Measurements from ENCODE around the gene HIKESHI.
"Not testable (repeated sequence)": the region's sequence is repeated elsewhere in the genome, so short reads cannot be mapped to it uniquely, and the experiment has no call there.

HIKESHI gene

DNA sequence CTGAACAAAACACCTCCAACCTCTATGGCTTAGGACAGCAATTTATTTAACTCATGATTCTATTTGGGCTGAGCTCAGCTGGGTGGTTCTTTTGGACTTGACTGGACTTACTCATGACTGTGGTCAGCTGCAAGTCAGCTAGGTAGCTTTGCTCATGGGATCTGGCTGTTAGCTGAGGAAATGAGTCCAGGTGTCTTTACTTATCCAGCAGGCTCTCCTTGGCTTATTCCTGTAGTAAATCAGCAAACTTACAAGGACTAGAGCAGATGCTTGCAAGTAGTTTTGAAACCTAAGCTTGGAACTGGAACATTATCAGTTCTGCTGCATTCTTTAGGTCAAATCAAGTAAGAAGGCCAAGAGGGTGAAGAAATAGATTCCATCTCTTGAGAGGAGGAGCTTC is 8.0 kb upstream of the HIKESHI start:
- no peak for DNase-seq

DNA sequence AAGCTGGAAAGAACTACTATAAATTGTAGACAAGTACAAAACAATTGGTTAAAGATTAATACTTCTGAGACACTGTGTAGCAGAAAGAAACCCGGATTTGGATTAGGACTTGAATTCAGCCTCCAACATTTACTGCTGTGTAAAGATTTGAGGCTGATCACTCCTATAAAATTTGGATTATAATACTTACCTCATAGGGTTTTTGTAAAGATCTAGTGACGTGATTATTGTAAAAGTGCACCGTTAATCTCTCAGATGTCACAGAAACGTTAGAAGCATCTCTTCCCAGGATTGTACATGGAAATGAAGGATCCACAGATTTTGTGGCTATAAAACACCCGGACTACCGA is 323 bp upstream of the HIKESHI start:
- no peak for DNase-seq

GRCh38 chr11:86303257-86303656 is 1.2 kb downstream of the HIKESHI start:
- no peak for DNase-seq

GRCh38 chr11:86308710-86309109 is 6.7 kb downstream of the HIKESHI start:
- not testable (repeated sequence) for DNase-seq

- no peak for DNase-seq
These were observed 11.8 kb downstream of the HIKESHI start for GRCh38 chr11:86313793-86314192.

GRCh38 chr11:86314636-86315035 is 12.6 kb downstream of the HIKESHI start:
- DNase-seq, result no peak

DNA sequence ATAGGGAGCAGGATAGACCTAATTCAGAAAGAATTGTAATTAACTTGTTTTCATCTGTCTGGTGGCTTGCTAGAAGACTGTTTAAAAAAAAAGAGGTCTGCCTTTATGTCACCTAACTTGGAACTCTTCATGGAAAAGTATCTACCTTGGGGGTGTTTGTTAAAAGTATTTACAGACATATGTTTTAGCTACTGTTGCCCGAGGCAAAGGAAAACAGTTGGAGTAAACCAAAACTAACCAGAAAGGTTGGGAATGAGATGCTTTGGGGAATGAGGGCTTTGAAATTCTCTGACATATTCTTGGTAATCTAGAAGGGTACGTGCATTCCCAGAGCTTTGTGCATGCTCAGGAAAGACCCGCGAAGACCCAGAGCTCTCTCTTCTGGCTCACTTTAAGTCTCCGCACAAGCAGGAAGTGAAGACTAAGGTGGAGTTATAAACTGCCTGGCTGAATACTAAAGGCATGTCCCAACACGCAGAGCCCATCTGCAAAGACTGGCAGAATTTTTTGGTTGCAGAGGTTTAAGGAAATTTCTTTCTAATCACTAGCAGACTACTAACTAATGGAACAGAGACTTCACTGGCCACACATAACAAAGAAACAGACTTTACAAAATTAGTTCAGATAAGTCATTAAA is 33.2 kb downstream of the HIKESHI start:
- no peak for DNase-seq

DNA sequence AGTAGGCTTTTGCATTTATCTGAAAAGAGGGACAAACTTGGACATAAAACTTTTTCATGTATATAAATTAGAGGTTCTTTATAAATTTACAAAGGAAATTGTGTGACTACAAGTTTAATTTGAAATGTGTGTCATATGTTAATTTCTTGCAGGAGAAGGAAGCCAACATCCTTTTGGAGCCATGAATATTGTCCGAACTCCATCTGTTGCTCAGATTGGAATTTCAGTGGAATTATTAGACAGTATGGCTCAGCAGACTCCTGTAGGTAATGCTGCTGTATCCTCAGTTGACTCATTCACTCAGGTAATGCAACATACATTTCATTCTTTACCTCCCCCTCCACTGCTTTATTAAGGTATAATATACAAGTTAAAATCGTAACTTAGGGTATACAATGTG is 35.2 kb downstream of the HIKESHI start:
- no peak for DNase-seq

- no peak for DNase-seq
These were observed 39.3 kb downstream of the HIKESHI start for GRCh38 chr11:86341382-86341781.

GRCh38 chr11:86346513-86346912 is 44.5 kb downstream of the HIKESHI start:
- no peak for DNase-seq

DNA sequence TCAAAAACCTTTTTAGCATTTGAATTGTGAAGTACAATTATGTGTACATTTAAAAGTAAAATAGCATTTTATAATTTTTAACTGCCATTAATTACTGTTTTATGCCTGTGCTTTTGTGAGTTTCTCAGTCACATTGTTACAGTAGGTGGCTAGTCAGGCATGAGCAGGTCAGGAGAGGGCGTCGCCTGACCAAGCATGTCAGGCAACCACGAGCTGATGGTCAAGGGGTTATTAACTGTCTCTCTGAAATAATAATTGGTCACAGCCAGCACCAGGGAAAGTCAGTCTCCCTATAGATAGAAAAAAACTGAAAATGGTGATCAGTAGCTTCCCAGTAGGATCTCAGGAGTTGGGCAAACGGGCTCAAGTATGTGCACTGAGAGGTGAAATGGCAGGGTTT is 53.2 kb downstream of the HIKESHI start:
- DNase-seq, result no peak

GRCh38 chr11:86357412-86357811 is 55.4 kb downstream of the HIKESHI start:
- not testable (repeated sequence) for DNase-seq

- DNase-seq, result no peak
These were observed 56.7 kb downstream of the HIKESHI start for GRCh38 chr11:86358720-86359119.

GRCh38 chr11:86360775-86361395 is 58.8 kb downstream of the HIKESHI start:
- DNase-seq, result no peak

DNA sequence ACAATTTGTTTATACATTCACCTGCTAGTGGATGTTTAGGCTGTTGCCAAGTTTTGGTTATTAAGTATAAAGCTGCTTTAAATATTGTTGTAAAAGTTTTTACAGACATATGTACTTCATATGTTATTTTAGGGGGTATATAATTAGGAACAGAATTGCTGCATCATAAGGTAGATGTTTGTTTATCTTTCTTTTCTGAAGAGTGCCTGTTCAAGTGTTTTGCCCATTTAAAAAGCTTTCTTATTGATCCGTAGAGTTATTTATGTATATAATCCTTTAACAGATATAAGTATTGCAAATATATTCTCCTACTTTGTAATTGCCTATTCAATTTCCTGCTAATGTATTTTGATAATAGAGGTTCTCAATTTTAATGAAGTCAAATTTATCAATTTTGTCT is 61.4 kb downstream of the HIKESHI start:
- no peak for DNase-seq

- DNase-seq, result no peak
These were observed 63.5 kb downstream of the HIKESHI start for GRCh38 chr11:86365546-86365945.

GRCh38 chr11:86369668-86370067 is 67.6 kb downstream of the HIKESHI start:
- no peak for DNase-seq

DNA sequence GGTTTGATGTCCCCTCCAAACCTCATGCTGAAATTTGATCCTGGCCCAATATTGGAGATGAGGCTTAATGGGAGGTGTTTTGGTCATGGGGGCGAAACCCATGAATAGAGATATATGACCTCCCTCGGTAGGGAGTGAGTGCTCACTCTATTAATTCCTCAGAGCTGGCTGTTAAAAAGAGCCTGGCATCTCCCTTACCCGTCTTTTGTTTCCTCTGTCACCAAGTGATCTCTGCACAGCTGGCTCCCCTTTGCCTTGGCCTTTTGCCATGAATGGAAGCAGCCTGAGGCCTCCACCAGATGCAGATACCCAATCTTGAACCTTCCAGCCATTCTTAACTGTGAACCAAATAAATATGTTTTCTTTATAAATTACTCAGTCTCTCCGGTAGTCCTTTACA is 68.1 kb downstream of the HIKESHI start:
- DNase-seq, result no peak

DNA sequence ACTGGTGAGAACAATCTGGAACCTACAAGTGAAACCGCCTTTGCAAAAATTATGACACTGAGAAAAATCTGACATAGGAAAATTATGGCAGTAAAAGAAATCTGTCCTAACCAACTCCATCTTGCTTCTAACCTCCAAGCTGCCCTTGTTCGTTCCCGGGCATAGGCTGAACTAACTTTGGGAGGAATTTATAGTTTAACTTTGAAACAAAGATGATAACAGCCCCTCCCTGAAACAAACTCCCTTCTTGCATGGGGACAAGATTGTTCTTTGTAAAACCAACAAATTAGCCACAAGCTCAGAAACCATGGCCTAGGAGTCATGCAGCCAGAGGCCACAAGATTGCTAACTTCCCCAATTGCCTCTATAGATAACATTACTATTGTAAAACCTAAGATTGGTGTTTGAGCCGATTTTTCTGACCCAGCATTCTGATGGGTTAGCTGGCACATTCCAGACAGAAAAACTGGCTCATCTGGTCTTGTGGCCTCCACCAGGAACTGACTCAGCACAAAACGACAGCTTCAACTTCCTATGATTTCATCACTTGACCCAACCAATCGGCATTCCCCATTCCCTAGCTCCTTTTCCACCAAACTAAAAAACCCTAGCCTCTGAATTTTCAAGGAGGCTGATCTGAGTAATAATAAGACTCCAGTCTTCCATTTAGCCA is 69.0 kb downstream of the HIKESHI start:
- DNase-seq, result no peak

- no peak for DNase-seq
These were observed 70.0 kb downstream of the HIKESHI start for GRCh38 chr11:86372041-86372440.

- no peak for DNase-seq
These were observed 70.5 kb downstream of the HIKESHI start for GRCh38 chr11:86372586-86372985.

GRCh38 chr11:86374069-86374468 is 72.0 kb downstream of the HIKESHI start:
- no peak for DNase-seq

- DNase-seq, result no peak
These were observed 72.5 kb downstream of the HIKESHI start, which contains the start of gene CCDC81 for GRCh38 chr11:86374586-86374985. Gene CCDC81, plus strand, starts transcription at chr11:86374887. Its CDS starts 277 bp downstream, at chr11:86375164.

GRCh38 chr11:86377972-86378371 is 75.9 kb downstream of the HIKESHI start:
- no peak for DNase-seq

Data from 8988T (cell line).